ENCODE measurements around the gene PHLDB3. TPM values are rescaled to one million over a fixed set of nuclear protein-coding genes. Genes with fewer than 3 reads are reported as not detected.

PHLDB3 gene
- total RNA-seq, 2 experiments from 2014 or later, result 11.9 to 18.6 TPM

- no peaks in the 10 kb centered on the region for H3K27me3 Mint-ChIP-seq
- DNase-seq, result no peak
- POLR2A ChIA-PET, result no interaction called here
- H3K4me1 Mint-ChIP-seq, result no peaks in the 10 kb centered on the region
- no peaks in the 10 kb centered on the region for H3K9me3 Mint-ChIP-seq
- CTCF ChIA-PET, result interaction anchor here (1.3 kb wide), 1 partner anchor 8 kb away, joined by 3 read pairs; no protein-coding TSS in a partner anchor
- H3K36me3 Mint-ChIP-seq (ENCODE audit: low read depth), result no peaks in the 10 kb centered on the region
- no peak overlapping the region for H3K4me3 Mint-ChIP-seq
- H3K27ac Mint-ChIP-seq, result no peak overlapping the region
These were observed 16.4 kb downstream of the PHLDB3 start for GRCh38 chr19:43488179-43488578.

- H3K4me1 Mint-ChIP-seq, result no peaks in the 10 kb centered on the region
- H3K27ac Mint-ChIP-seq, result no peak overlapping the region
- DNase-seq, result no peak
- H3K4me3 Mint-ChIP-seq, result no peak overlapping the region
- no peaks in the 10 kb centered on the region for H3K9me3 Mint-ChIP-seq
- H3K36me3 Mint-ChIP-seq (ENCODE audit: low read depth), result no peaks in the 10 kb centered on the region
- H3K27me3 Mint-ChIP-seq, result no peaks in the 10 kb centered on the region
- CTCF ChIA-PET, result interaction anchor here (0.9 kb wide), 1 partner anchor 1410 kb away, joined by 4 read pairs; no protein-coding TSS in a partner anchor
- POLR2A ChIA-PET, result no interaction called here
These were observed 18.1 kb downstream of the PHLDB3 start for GRCh38 chr19:43486412-43486811.

GRCh38 chr19:43485951-43486350 is 18.6 kb downstream of the PHLDB3 start:
- CTCF ChIA-PET, result interaction anchor here (0.9 kb wide), 1 partner anchor 1409 kb away, joined by 4 read pairs; no protein-coding TSS in a partner anchor

GRCh38 chr19:43483281-43483680 is 21.3 kb downstream of the PHLDB3 start:
- no peak overlapping the region for H3K27ac Mint-ChIP-seq
- no peaks in the 10 kb centered on the region for H3K27me3 Mint-ChIP-seq
- no peak overlapping the region for H3K4me3 Mint-ChIP-seq
- ChIA-PET CTCF (interaction anchor here (0.6 to 1.5 kb wide), 4 partner anchors 12 to 53 kb away, joined by 3 to 4 read pairs (median 3); no protein-coding TSS in a partner anchor), POLR2A (no interaction called here)
- no peaks in the 10 kb centered on the region for H3K9me3 Mint-ChIP-seq
- no peak for DNase-seq
- H3K4me1 Mint-ChIP-seq, result no peaks in the 10 kb centered on the region
- peaks cover 1% of the 10 kb centered on the region for H3K36me3 Mint-ChIP-seq (ENCODE audit: low read depth)

More at GRCh38 chr19:43485951-43486350, 18.6 kb downstream of the PHLDB3 start:
- Mint-ChIP-seq H3K4me3 (no peak overlapping the region), H3K36me3 (ENCODE audit: low read depth) (no peaks in the 10 kb centered on the region), H3K9me3 (no peaks in the 10 kb centered on the region), H3K4me1 (no peaks in the 10 kb centered on the region), H3K27ac (no peak overlapping the region), H3K27me3 (no peaks in the 10 kb centered on the region)
- DNase-seq, result no peak
- POLR2A ChIA-PET, result no interaction called here

- Mint-ChIP-seq H3K4me3 (no peak overlapping the region), H3K4me1 (no peaks in the 10 kb centered on the region), H3K9me3 (no peaks in the 10 kb centered on the region), H3K27ac (no peak overlapping the region), H3K27me3 (no peaks in the 10 kb centered on the region), H3K36me3 (ENCODE audit: low read depth) (peaks cover 2% of the 10 kb centered on the region)
- ChIA-PET POLR2A (no interaction called here), CTCF (interaction anchor here (0.6 kb wide), 1 partner anchor 150 kb away, joined by 3 read pairs; no protein-coding TSS in a partner anchor)
- DNase-seq, result no peak
These were observed 22.4 kb downstream of the PHLDB3 start for GRCh38 chr19:43482193-43482592.

GRCh38 chr19:43481701-43482100 is 22.8 kb downstream of the PHLDB3 start:
- H3K4me1 Mint-ChIP-seq, result no peaks in the 10 kb centered on the region
- CTCF ChIA-PET, result no interaction called here
- no peak for DNase-seq
- no peak overlapping the region for H3K4me3 Mint-ChIP-seq
- POLR2A ChIA-PET, result no interaction called here
- no peak overlapping the region for H3K27ac Mint-ChIP-seq
- H3K36me3 Mint-ChIP-seq (ENCODE audit: low read depth), result peaks cover 2% of the 10 kb centered on the region
- H3K9me3 Mint-ChIP-seq, result no peaks in the 10 kb centered on the region
- no peaks in the 10 kb centered on the region for H3K27me3 Mint-ChIP-seq

- Mint-ChIP-seq H3K4me3 (no peak overlapping the region), H3K27me3 (no peaks in the 10 kb centered on the region), H3K9me3 (peaks cover under 1% of the 10 kb centered on the region), H3K4me1 (peaks cover 6% of the 10 kb centered on the region), H3K36me3 (ENCODE audit: low read depth) (peaks cover 2% of the 10 kb centered on the region), H3K27ac (no peak overlapping the region)
- POLR2A ChIA-PET, result no interaction called here
- CTCF ChIA-PET, result interaction anchor here (0.6 to 1.8 kb wide), 7 partner anchors 12 to 1451 kb away, joined by 3 to 12 read pairs (median 3); partner anchors contain the start of gene LYPD3
- no peak for DNase-seq
These were observed 24.0 kb downstream of the PHLDB3 start for GRCh38 chr19:43480574-43480973.

GRCh38 chr19:43479961-43480561 is 24.5 kb downstream of the PHLDB3 start:
- peaks cover 6% of the 10 kb centered on the region for H3K36me3 Mint-ChIP-seq (ENCODE audit: low read depth)
- ChIA-PET POLR2A (no interaction called here), CTCF (interaction anchor here (0.6 to 1.8 kb wide), 9 partner anchors 9 to 1451 kb away, joined by 3 to 12 read pairs (median 3); partner anchors contain the start of gene LYPD3)
- no peak overlapping the region for H3K4me3 Mint-ChIP-seq
- H3K9me3 Mint-ChIP-seq, result peaks cover 3% of the 10 kb centered on the region
- DNase-seq, result no peak
- H3K27ac Mint-ChIP-seq, result no peak overlapping the region
- H3K27me3 Mint-ChIP-seq, result no peaks in the 10 kb centered on the region
- H3K4me1 Mint-ChIP-seq, result peaks cover 12% of the 10 kb centered on the region

GRCh38 chr19:43479226-43479625 is 25.3 kb downstream of the PHLDB3 start:
- H3K27ac Mint-ChIP-seq, result no peak overlapping the region
- DNase-seq, result no peak
- H3K9me3 Mint-ChIP-seq, result peaks cover 3% of the 10 kb centered on the region
- no peak overlapping the region for H3K4me3 Mint-ChIP-seq
- POLR2A ChIA-PET, result no interaction called here
- H3K36me3 Mint-ChIP-seq (ENCODE audit: low read depth), result peaks cover 6% of the 10 kb centered on the region
- CTCF ChIA-PET, result interaction anchor here (1.8 kb wide), 1 partner anchor 16 kb away, joined by 12 read pairs; no protein-coding TSS in a partner anchor
- H3K4me1 Mint-ChIP-seq, result peaks cover 12% of the 10 kb centered on the region
- H3K27me3 Mint-ChIP-seq, result no peaks in the 10 kb centered on the region

- Mint-ChIP-seq H3K4me3 (no peak overlapping the region), H3K27ac (no peak overlapping the region), H3K27me3 (no peaks in the 10 kb centered on the region), H3K4me1 (peaks cover 12% of the 10 kb centered on the region), H3K9me3 (peaks cover 3% of the 10 kb centered on the region), H3K36me3 (ENCODE audit: low read depth) (peaks cover 6% of the 10 kb centered on the region)
- POLR2A ChIA-PET, result no interaction called here
- CTCF ChIA-PET, result no interaction called here
- DNase-seq, result no peak
These were observed 26.2 kb downstream of the PHLDB3 start for GRCh38 chr19:43478323-43478722.

- Mint-ChIP-seq H3K4me3 (no peak overlapping the region), H3K27ac (no peak overlapping the region), H3K9me3 (peaks cover 3% of the 10 kb centered on the region), H3K27me3 (no peaks in the 10 kb centered on the region), H3K4me1 (peaks cover 14% of the 10 kb centered on the region), H3K36me3 (ENCODE audit: low read depth) (peaks cover 6% of the 10 kb centered on the region)
- ChIA-PET CTCF (no interaction called here), POLR2A (no interaction called here)
- DNase-seq, result no peak
These were observed 27.9 kb downstream of the PHLDB3 start for GRCh38 chr19:43476606-43477005.

- ChIA-PET POLR2A (no interaction called here), CTCF (interaction anchor here (1.1 kb wide), 1 partner anchor 12 kb away, joined by 5 read pairs; no protein-coding TSS in a partner anchor)
- peak; percentile 93 for DNase-seq
- H3K4me1 Mint-ChIP-seq, result peaks cover 25% of the 10 kb centered on the region
- H3K27me3 Mint-ChIP-seq, result no peaks in the 10 kb centered on the region
- H3K27ac Mint-ChIP-seq, result peak overlapping the region; percentile 82
- peaks cover 3% of the 10 kb centered on the region for H3K9me3 Mint-ChIP-seq
- peak overlapping the region; percentile 62 for H3K4me3 Mint-ChIP-seq
- H3K36me3 Mint-ChIP-seq (ENCODE audit: low read depth), result peaks cover 6% of the 10 kb centered on the region
These were observed 29.4 kb downstream of the PHLDB3 start for GRCh38 chr19:43474986-43475705.

GRCh38 chr19:43474487-43474886 is 30.1 kb downstream of the PHLDB3 start:
- DNase-seq, result no peak
- H3K27me3 Mint-ChIP-seq, result no peaks in the 10 kb centered on the region
- peaks cover 6% of the 10 kb centered on the region for H3K36me3 Mint-ChIP-seq (ENCODE audit: low read depth)
- CTCF ChIA-PET, result interaction anchor here (0.6 to 1.1 kb wide), 2 partner anchors 11 to 429 kb away, joined by 3 to 5 read pairs; no protein-coding TSS in a partner anchor
- peaks cover 3% of the 10 kb centered on the region for H3K9me3 Mint-ChIP-seq
- POLR2A ChIA-PET, result no interaction called here
- no peak overlapping the region for H3K27ac Mint-ChIP-seq
- no peak overlapping the region for H3K4me3 Mint-ChIP-seq
- H3K4me1 Mint-ChIP-seq, result peaks cover 30% of the 10 kb centered on the region
